Adrenal gland (tissue), 12 donors: Measurements from ENCODE around the gene FLYWCH2. TPM values are rescaled to one million over a fixed set of nuclear protein-coding genes. Genes with fewer than 3 reads are reported as not detected.

Experiments used
- DNase-seq, 7 donors: peaks; one replicate each; pipeline ENCODE4 v3.0.0-alpha.2; 2019 to 2020
- H3K27ac ChIP-seq, 5 donors: fragments of 200-600 bp; sonication (generic) in 4 of 5; 1 replicate in 3 of 5; 2 replicates in 2 of 5; pipeline versions ENCODE4 v1.5.1 to v1.8.0; 2016 to 2020; ENCODE audit warnings: mild to moderate bottlenecking in 1 of 5
- H3K27me3 ChIP-seq: fragments of 200-600 bp; 2 replicates; pipeline ENCODE4 v1.8.0; 2021
- H3K36me3 ChIP-seq, 2 donors: fragments of 200-600 bp; replicated peaks in 1 of 2; 1 replicate in 1 of 2; 2 replicates in 1 of 2; pipeline versions ENCODE4 v1.5.1 to v1.8.0; 2018 to 2022
- H3K4me1 ChIP-seq, 2 donors: fragments of 200-600 bp; replicated peaks in 1 of 2; 1 replicate in 1 of 2; 2 replicates in 1 of 2; pipeline versions ENCODE4 v1.5.1 to v1.8.0; 2018 to 2021
- H3K4me3 ChIP-seq, 4 donors: fragments of 200-600 bp; sonication (generic) in 3 of 4; one replicate each; pipeline ENCODE4 v1.5.1; 2016 to 2018
- H3K9me3 ChIP-seq, 3 donors: fragments of 200-600 bp; sonication (generic) in 1 of 3; replicated peaks in 1 of 3; 1 replicate in 2 of 3; 2 replicates in 1 of 3; pipeline versions ENCODE4 v1.5.1 to v1.8.0; 2016 to 2021
- CTCF ChIP-seq, 6 experiments: fragments of 450-650 bp in 4 of 6; fragments of 200-600 bp in 2 of 6; sonication (generic) in 1 of 6; IDR thresholded peaks; 1 replicate in 5 of 6; 2 replicates in 1 of 6; pipeline versions ENCODE4 v1.5.1 to v1.8.0; 2016 to 2021; ENCODE audit warnings: antibody characterized with exemption in 6 of 6, mild to moderate bottlenecking in 2 of 6, moderate library complexity in 1 of 6
- POLR2A ChIP-seq, 2 donors: fragments of 450-650 bp; IDR thresholded peaks; one replicate each; pipeline ENCODE4 v1.6.1; 2017; ENCODE audit warnings: antibody characterized with exemption in 2 of 2, mild to moderate bottlenecking in 2 of 2, moderate library complexity in 1 of 2
- WGBS, 4 donors: extraction: QIAGEN DNeasy Blood & Tissue Kit in 2 of 4; methylation state at CpG; one replicate each; pipeline versions ENCODE4 v1.1.5 to v1.1.7; 2013 to 2017; 5-methylcytosine and 5-hydroxymethylcytosine counted together
- intact Hi-C, 2 donors: fragments of 100-400 bp; cut with DNase I; formaldehyde crosslinking; loops; one replicate each; pipeline versions ENCODE4 v1.14.1 to v1.15.0; 2022 to 2023
- polyA plus RNA-seq, 3 donors: library from polyadenylated mRNA; stranded (reverse); fragments of 200-250 nt in 2 of 3; fragments of 350-450 nt in 1 of 3; fragmentation: Illumina TruSeq in 1 of 3; extraction: RNeasy Lipid Tissue Mini Kit (QIAGEN cat#74804) in 1 of 3; gene quantifications; one replicate each; pipeline ENCODE4 v1.2.3, GENCODE V29; 2013 to 2014
- total RNA-seq, 9 donors: library from RNA; depleted of rRNA in 4 of 9; stranded (reverse); fragments of >200 nt in 4 of 9; fragments of 120-200 nt in 1 of 9; fragmentation: NEBNext Ultra II Directional in 1 of 9; extraction: Animal tissue kit (Norgen Biotek cat#: 25700) in 1 of 9; gene quantifications; one replicate each; pipeline versions ENCODE4 v1.1.0 to v1.2.4, GENCODE V29; 2013 to 2023
- donor health status: healthy with polysubstance abuse.
- donor health status: Bipolar disorder and iron deficiency.
- donor health status: DM: yes; HTN: yes; CAD: no.
- donor health status: DM: no; HTN: no; CAD: no.
- donor health status: DM: no; HTN: no; CAD: no.
- donor health status: DM: yes; HTN: yes; CAD: no.

FLYWCH2 gene
- total and polyA plus RNA-seq, 12 donors: 16.7 to 232 (median 59.7) TPM

DNA sequence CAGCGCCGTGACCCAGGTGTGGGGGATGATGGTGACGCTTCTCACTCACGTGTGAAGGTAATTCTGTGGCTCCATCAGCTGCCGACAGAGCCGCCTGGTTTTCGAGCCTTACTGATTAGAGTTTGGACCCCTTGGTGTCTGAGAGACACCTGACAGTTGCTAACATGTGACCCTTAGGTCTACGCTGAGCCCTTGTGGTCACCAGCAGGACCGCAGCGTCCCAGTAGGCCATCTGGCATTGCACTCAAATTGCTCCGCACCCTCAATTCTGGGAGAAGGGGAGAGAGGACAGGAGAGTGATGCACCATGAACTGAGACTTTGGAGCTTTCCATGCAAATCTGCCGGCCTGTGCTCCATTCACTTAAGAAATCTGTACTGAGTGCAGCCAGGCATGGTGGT is 31.2 kb downstream of the FLYWCH2 start:
- no peaks in the 10 kb centered on the region for H3K27me3 ChIP-seq
- H3K27ac ChIP-seq: no peak overlapping the region
- TF ChIP-seq POLR2A (IDR thresholded peaks at IDR 0.05) (no peak), CTCF (IDR thresholded peaks at IDR 0.05) (no peak)
- no peak overlapping the region for H3K4me3 ChIP-seq
- peaks cover 7 to 16% of the 10 kb centered on the region in 2 donors for H3K4me1 ChIP-seq
- intact Hi-C loops: no loop called here
- no peaks in the 10 kb centered on the region for H3K9me3 ChIP-seq
- 80 to 91% (median 86%) methylated on average over 7 to 12 of the region's 12 CpGs for WGBS, 4 donors
- H3K36me3 ChIP-seq: peaks cover 0 to 28% of the 10 kb centered on the region in 2 donors
- no peak for DNase-seq

- H3K36me3 ChIP-seq: peaks cover 0 to 28% of the 10 kb centered on the region in 2 donors
- no peak for TF ChIP-seq CTCF (IDR thresholded peaks at IDR 0.05)
- TF ChIP-seq POLR2A (IDR thresholded peaks at IDR 0.05): no peak
Observed at GRCh38 chr16:2915196-2915929, 32.3 kb downstream of the FLYWCH2 start.

GRCh38 chr16:2919511-2920255 is 36.7 kb downstream of the FLYWCH2 start:
- Histone ChIP-seq H3K4me1 (peaks cover 0 to 10% of the 10 kb centered on the region in 2 donors), H3K9me3 (no peaks in the 10 kb centered on the region), H3K27ac (peak overlapping the region in 4 of 5 donors; percentile 15 to 81 (median 63)), H3K36me3 (peaks cover 0 to 24% of the 10 kb centered on the region in 2 donors), H3K27me3 (no peaks in the 10 kb centered on the region), H3K4me3 (no peak overlapping the region)
- 6 to 7% (median 7%) methylated on average over 12 to 13 of the region's 13 CpGs for WGBS, 4 donors
- no peak for TF ChIP-seq POLR2A (IDR thresholded peaks at IDR 0.05)
- TF ChIP-seq CTCF (IDR thresholded peaks at IDR 0.05): peak; percentile 93 to 98 (median 95)
- intact Hi-C loops: loop anchor here (2.0 to 10.0 kb wide), 3 partner anchors 45 to 65 kb away; partner anchors contain the start of gene PKMYT1 (in 1 of the 2)
- peak; percentile 56 to 88 (median 72) for DNase-seq

More at GRCh38 chr16:2915196-2915929, 32.3 kb downstream of the FLYWCH2 start:
- Histone ChIP-seq H3K27ac (no peak overlapping the region), H3K4me3 (no peak overlapping the region), H3K27me3 (no peaks in the 10 kb centered on the region), H3K4me1 (peaks cover 7 to 22% of the 10 kb centered on the region in 2 donors), H3K9me3 (no peaks in the 10 kb centered on the region)
- no peak for DNase-seq
- intact Hi-C loops: no loop called here
- 82 to 88% (median 85%) methylated on average over 13 of the region's 13 CpGs for WGBS, 4 donors

DNA sequence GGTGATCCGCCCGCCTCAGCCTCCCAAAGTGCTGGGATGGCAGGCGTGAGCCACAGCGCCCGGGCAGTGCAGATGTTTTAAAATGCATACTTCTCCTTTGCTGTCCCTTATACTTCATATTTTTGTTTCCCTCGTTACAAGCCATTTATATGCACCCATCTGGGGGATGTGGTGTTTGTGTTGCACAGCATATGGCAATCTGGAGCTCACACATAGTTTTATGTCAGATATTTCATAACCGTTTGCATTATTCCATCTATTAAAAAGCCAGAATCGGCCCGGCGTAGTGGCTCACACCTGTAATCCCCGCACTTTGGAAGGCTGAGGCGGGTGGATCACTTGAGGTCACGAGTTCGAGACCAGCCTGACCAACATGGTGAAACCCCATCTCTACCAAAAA is 40.5 kb downstream of the FLYWCH2 start:
- intact Hi-C loops: loop anchor here (5.0 to 10.0 kb wide), 2 partner anchors 51 to 61 kb away; partner anchors contain the start of gene PKMYT1 (in 1 of the 2)
- Histone ChIP-seq H3K36me3 (peaks cover 0 to 3% of the 10 kb centered on the region in 2 donors), H3K27ac (no peak overlapping the region)

More for the DNA sequence above, 40.5 kb downstream of the FLYWCH2 start:
- TF ChIP-seq CTCF (IDR thresholded peaks at IDR 0.05) (no peak), POLR2A (IDR thresholded peaks at IDR 0.05) (no peak)
- no peaks in the 10 kb centered on the region for H3K27me3 ChIP-seq
- no peaks in the 10 kb centered on the region for H3K9me3 ChIP-seq
- peaks cover 0 to 17% of the 10 kb centered on the region in 2 donors for H3K4me1 ChIP-seq
- no peak for DNase-seq
- no peak overlapping the region for H3K4me3 ChIP-seq
- 94 to 95% (median 94%) methylated on average over 14 of the region's 14 CpGs for WGBS, 4 donors
